Measurements from ENCODE around the gene SCMH1. TPM values are rescaled to one million over a fixed set of nuclear protein-coding genes. Genes with fewer than 3 reads are reported as not detected.

Gene SCMH1
- total and polyA plus RNA-seq, 2 donors (not counting 3 experiments of a cell fraction or from before 2014, with no cell fraction given), result 39.9 to 40.7 TPM

GRCh38 chr1:41015897-41016470 is 226.1 kb downstream of the SCMH1 start:
- no peak overlapping the region for H2AFZ ChIP-seq (ENCODE audit: low read depth, low read length)
- no TSS peak for BruUV-seq (replicated peaks)
- no peak overlapping the region for H3K9ac ChIP-seq (replicated peaks; ENCODE audit: extremely low read depth, insufficient read depth, low read length)
- H3K9me1 ChIP-seq (replicated peaks; ENCODE audit: control insufficient read depth, extremely low read depth, insufficient read depth, low read length), result no peaks in the 10 kb centered on the region
- H3K27me3 ChIP-seq (ENCODE audit: control insufficient read depth in 2 of 2, insufficient read depth in 2 of 2, low read length in 2 of 2), result no peaks in the 10 kb centered on the region
- no peak overlapping the region for H3K4me3 ChIP-seq (replicated peaks in 1 of 3; ENCODE audit: insufficient read depth in 1 of 3, low read depth in 1 of 3, low read length in 3 of 3)
- peaks cover 30% of the 10 kb centered on the region for H3K4me1 ChIP-seq (ENCODE audit: control insufficient read depth, extremely low read depth, insufficient read depth, low read length)
- H3K4me2 ChIP-seq (ENCODE audit: insufficient read depth, low read length), result no peak overlapping the region
- H3K9me3 ChIP-seq (replicated peaks; ENCODE audit: control insufficient read depth, insufficient read depth, low read length), result no peaks in the 10 kb centered on the region
- intact Hi-C loops (cut with micrococcal nuclease) (loop anchor here (2.0 kb wide), 2 partner anchors 29 to 93 kb away; no protein-coding TSS in a partner anchor), dilution Hi-C loops (cut with MboI; ENCODE audit: extremely low pct_ligation_motif_present, low sequenced_read_pairs) (no loop called here)
- peaks cover 0 to 19% of the 10 kb centered on the region in 2 experiments for H3K36me3 ChIP-seq (ENCODE audit: control insufficient read depth in 2 of 2, extremely low read depth in 1 of 2, insufficient read depth in 2 of 2, low read length in 2 of 2)
- H3K27ac ChIP-seq (ENCODE audit: insufficient read depth, low read depth, low read length), result peak overlapping the region; percentile 17
- no peak for DNase-seq (ENCODE audit: low read depth, low spot score)
- ChIA-PET POLR2A (no interaction called here), CTCF (interaction anchor here (1.0 to 2.3 kb wide), 2 partner anchors 13 to 29 kb away, joined by 3 to 15 read pairs; no protein-coding TSS in a partner anchor)
- no peak for TF ChIP-seq EZH2 (IDR thresholded peaks at IDR 0.05; ENCODE audit: borderline replicate concordance, low read depth, low read length, severe bottlenecking)
- TF ChIP-seq POLR2A (IDR thresholded peaks at IDR 0.05; ENCODE audit: low read depth, low read length), result no peak
- no peak for TF ChIP-seq MAX (IDR thresholded peaks at IDR 0.05; ENCODE audit: insufficient read depth, insufficient read length)
- TF ChIP-seq GATA2 (IDR thresholded peaks at IDR 0.05; ENCODE audit: insufficient read depth, insufficient read length, low read depth, low read length), result no peak
- no peak for TF ChIP-seq FOS (IDR thresholded peaks at IDR 0.05; ENCODE audit: borderline replicate concordance, insufficient read depth, low read length)
- no peak for TF ChIP-seq JUN (IDR thresholded peaks at IDR 0.05; ENCODE audit: borderline replicate concordance, insufficient read depth, insufficient read length, low read depth)
- no peak for TF ChIP-seq MYC (IDR thresholded peaks at IDR 0.05; ENCODE audit: low read depth, low read length)
- no peak for TF ChIP-seq CTCF (IDR thresholded peaks at IDR 0.05; ENCODE audit: extremely low read depth in 1 of 2, insufficient read depth in 1 of 2, low read depth in 1 of 2, low read length in 2 of 2)
- no peak for TF ChIP-seq POLR2AphosphoS5 (IDR thresholded peaks at IDR 0.05; ENCODE audit: insufficient read depth, low read depth, low read length)
- no peaks in the 10 kb centered on the region for H3K79me2 ChIP-seq (ENCODE audit: control insufficient read depth, insufficient read depth, low read length)
- no peak for FAIRE-seq
- H4K20me1 ChIP-seq (replicated peaks; ENCODE audit: control insufficient read depth, extremely low read depth, insufficient read depth, low read length), result no peaks in the 10 kb centered on the region

All from endothelial cell of umbilical vein (primary cell).